DOHH2 (cell line): Measurements from ENCODE around the gene CPAMD8.

Experiments used
- CTCF ChIP-seq: fragments of 200-600 bp; sonication (generic); IDR thresholded peaks from one replicate; pipeline ENCODE4 v1.5.1; 2014; ENCODE audit warnings: antibody characterized with exemption, mild to moderate bottlenecking, low read depth, low read length; ENCODE audit not compliant: poor library complexity, severe bottlenecking
- EZH2phosphoT487 ChIP-seq: fragments of 200-600 bp; sonication (generic); IDR thresholded peaks from 2 replicates; pipeline ENCODE4 v1.6.1; 2017; ENCODE audit warnings: borderline replicate concordance, mild to moderate bottlenecking, antibody characterized with exemption, low read length, moderate library complexity, mixed read lengths

GRCh38 chr19:16921766-16922591, 104.6 kb downstream of the CPAMD8 start:
- TF ChIP-seq CTCF (no peak), EZH2phosphoT487 (no peak)
